Left cardiac atrium (tissue), 4 donors: Measurements from ENCODE around the gene PXYLP1. TPM values are rescaled to one million over a fixed set of nuclear protein-coding genes. Genes with fewer than 3 reads are reported as not detected.

ENCODE experiments used
- ATAC-seq, 2 donors: fragments of 200-7000 bp; cut with Tn5 transposase; one replicate each; pipeline ENCODE4 v1.9.1; 2020; ENCODE audit warnings: mild to moderate bottlenecking in 2 of 2, moderate library complexity in 2 of 2
- DNase-seq: peaks from one replicate; pipeline ENCODE4 v3.0.0-alpha.2; 2020
- intact Hi-C, 2 donors: fragments of 100-400 bp; cut with DNase I; formaldehyde crosslinking; loops; one replicate each; pipeline versions ENCODE4 v1.14.1 to v1.15.1; 2022 to 2023
- total RNA-seq, 2 donors: library from RNA; stranded (reverse); fragmentation: NEBNext Ultra II Directional; extraction: Animal tissue kit (Norgen Biotek cat#: 25700); gene quantifications; one replicate each; pipeline ENCODE4 v1.2.1, GENCODE V29; 2021
- donor health status: DM: no; HTN: yes; CAD: no.
- donor health status: DM: no; HTN: yes; CAD: no; lungs with severe emphysema.
- donor health status: DM: yes; HTN: yes; CAD: no.
- donor health status: Dilated cardiomyopathy.

Gene PXYLP1
- total RNA-seq, 2 donors from 2014 or later = 5.6 to 10.8 TPM

DNA sequence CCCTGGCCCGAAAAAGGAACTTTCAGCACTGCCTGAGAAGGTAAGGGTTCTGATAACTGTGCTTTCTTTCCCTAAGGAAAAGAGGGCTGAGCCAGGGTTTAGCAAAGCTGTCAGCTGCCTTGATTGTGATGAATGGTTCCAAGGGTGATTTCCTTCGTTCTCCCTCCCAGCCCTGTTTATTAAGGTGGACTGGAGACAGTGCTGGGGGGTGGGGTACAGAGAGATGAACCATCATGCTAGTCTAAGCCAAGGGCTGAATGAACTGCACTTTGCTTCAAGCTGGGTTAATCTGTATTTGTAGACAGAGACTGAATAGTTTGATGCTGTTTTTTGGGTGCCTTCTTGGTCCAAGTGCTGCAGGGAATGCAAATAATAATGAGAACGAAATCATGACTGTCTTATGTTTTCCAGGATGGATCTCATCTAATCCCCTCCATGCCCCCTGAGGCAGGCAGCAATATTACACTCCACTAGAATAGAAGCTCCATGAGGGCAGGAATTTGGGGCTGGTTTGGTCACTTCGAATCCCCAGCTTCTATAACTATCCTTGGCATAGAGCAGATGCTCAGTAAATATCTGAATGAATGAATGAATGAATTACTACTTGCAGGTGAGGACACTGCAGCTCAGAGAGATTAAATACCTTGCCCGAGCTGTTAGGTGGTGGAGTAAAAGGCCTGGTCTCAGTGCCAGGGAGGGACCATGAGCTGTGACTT is 10.9 kb downstream of the PXYLP1 start:
- DNase-seq (no peak), ATAC-seq (peak in 1 of 2 donors; percentile 1)
- intact Hi-C loops = no loop called here

DNA sequence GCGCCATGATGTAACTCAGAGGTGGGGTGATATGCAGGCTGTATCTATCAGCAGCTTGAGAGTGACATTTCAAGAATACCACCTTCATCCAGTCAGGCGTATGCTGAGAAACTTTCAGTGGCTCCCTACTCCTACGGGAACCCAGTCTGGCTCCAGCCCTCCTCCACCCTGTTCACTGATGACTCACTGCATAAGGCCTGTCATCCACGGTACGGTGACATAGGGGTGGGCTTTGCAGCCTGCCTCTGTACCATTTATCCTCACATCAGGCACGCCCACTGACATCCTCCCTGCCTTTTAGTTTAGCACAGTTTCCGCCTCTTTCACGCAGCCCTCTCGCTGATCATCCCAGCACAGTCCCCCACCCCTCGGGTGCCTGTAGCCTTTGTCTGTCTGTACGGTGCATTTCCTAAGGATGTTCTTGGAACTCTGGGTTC is 11.7 kb downstream of the PXYLP1 start:
- peak in 1 of 2 donors; percentile 65 for ATAC-seq
- intact Hi-C loops = no loop called here
- DNase-seq = no peak

DNA sequence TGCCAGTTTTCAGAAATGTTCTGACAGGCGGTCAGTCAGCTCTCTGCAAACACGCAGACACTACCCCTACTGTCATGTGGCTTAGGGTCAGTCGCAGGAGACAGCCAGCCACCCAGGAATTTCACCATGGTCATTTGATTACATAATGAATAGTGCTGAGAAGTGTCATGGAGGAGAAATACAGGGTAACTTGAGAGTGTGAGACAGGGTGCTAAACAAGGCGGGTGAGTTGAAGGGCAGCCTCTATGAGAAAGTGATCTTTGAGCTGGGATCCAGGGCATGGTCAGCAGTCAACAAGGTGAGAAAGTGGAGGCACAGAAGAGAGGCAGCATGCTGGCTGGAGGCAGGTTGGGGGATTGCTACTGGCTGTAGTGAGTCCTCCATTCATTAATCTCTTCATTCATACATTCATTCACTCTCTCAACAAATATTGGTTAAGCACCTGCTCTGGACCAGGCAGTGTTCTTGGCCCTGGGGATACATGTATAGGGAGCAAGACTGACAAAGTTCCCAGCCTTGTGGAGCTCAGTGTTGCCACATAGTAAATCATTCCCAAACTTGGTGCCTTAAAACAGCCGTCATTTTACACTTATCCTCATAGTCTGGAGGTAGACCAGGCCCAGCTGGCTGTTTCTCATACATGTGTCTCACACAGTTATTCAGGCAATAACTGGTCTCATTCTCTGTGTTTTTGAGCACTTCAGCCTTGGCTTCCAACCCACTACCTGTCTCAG is 14.8 kb downstream of the PXYLP1 start:
- DNase-seq (no peak), ATAC-seq (no peak)
- intact Hi-C loops = no loop called here

DNA sequence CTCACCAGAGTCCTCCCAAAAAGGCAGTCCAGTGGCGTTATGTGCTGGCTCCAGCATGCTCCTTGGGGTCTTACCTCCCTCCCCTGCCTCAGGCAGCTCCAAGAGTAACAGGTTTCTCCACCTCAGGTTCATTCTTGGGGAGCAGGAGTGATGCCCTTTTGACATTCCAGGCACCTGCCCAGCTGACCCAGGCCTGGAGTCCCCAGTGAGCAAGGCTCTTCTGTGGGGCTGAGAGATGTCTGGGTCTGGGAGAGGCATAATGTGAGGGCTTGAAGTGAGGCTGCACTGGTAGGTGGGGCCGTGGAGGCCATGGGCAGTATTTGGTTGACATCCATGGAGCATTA is 15.3 kb downstream of the PXYLP1 start:
- DNase-seq (no peak), ATAC-seq (no peak)
- intact Hi-C loops = no loop called here

DNA sequence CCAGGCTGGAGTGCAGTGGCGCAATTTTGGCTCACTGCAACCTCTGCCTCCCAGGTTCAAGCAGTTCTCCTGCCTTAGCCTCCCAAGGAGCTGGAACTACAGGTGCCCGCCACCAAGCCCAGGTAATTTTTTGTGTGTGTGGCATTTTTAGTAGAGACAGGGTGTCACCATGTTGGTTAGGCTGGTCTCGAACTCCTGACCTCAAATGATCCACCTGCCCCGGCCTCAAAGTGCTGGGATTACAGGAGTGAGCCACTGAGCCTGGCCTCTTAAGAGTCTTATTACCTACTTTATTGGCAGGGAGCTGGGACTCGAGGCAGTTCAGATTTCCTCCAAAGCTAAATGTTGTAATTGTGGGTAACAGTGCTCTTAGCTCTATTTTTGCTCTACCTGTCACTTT is 16.4 kb downstream of the PXYLP1 start:
- intact Hi-C loops = no loop called here
- DNase-seq = no peak
- ATAC-seq = no peak

DNA sequence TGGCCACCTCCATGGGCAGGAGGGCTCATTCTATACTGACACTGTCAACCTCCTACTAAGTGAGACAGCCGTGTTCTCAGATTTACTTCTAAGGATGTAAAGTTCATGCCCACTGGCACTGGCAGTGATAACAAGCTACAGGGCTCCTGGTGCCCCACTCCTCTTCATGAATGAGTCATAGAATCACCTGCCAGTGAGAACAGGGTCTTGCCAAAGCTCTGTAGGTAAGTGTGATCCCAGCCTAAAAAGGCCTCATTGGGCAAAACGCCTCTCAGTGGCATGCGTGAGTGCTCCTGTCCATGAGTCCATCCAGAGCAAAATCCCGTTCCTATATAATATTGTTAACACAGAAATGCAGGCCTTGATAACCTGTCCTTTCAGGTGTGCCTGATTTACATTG is 17.4 kb downstream of the PXYLP1 start:
- ATAC-seq (no peak), DNase-seq (no peak)
- intact Hi-C loops = no loop called here

DNA sequence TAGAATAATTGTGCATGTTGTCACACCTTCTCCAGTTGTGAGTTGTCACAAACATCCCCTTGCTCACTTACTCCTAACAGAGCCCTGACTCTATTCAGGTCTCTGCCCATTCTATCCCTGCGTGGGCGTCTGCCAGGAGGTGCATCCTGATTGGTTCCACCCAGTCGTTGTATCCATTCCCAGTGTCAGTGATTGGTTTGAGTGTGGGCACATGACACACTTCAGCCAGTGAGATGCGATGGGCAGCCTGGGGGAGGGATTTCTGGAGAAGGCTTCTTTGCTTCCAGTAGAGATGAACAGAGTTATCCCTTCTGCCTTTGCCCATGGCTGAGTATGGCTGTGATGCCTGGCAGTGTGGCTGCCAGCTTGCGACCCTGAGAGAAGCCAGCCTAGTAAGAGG is 18.7 kb downstream of the PXYLP1 start:
- intact Hi-C loops = no loop called here
- DNase-seq = no peak
- ATAC-seq = no peak

DNA sequence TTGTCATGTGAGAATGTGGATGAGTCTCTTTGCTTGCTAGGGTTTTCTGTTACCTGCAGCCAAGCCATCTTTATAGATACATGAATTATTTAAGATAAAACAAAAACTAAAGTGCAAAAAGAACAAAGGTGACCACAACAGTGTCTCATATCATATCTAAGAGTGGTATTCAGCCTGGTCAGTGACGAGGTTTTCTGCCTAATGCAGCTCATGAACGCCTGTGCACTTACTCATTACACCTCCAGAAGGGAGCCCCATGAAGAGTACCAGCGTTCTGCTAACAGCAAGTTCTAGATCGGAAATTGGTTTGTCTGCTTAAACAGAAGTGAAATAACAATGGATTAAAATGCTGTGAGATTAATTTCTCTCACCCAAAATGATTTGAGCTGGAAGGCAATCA is 19.2 kb downstream of the PXYLP1 start:
- intact Hi-C loops = no loop called here
- DNase-seq (no peak), ATAC-seq (no peak)

DNA sequence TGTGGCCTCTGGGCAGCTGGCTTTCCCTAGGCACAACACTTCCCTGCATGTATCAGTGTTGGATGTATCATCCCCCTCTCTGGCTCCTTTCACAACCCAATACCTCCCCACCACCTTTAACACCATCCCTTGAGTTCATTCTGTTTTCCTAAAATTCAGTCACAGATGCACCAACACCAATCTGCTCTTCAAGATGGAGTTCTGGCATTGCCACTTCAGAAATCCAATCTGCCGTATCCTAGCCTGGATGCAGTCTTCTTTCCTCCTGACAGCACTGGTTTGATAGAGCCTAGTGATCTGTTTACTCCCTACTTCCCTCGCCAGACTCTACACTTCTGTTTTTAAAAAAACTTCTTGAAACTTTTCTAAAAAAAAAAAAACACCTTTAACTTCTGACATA is 21.7 kb downstream of the PXYLP1 start:
- no peak for DNase-seq
- no peak for ATAC-seq
- intact Hi-C loops = no loop called here

DNA sequence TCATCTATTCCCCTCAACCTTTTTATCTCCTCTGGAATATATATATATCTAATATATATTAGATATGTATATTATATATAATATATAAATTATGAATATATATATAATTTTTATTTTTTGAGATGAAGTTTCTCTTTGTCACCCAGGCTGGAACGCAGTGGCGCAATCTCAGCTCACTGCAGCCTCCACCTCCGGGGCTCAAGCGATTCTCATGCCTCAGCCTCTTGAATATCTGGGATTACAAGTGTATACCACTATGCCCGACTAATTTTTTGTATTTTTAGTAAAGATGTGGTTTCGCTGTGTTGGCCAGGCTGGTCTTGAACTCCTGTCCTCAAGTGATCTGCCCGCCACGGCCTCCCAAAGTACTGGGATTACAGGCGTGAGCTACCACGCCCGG is 22.2 kb downstream of the PXYLP1 start:
- ATAC-seq (no peak), DNase-seq (no peak)
- intact Hi-C loops = no loop called here

DNA sequence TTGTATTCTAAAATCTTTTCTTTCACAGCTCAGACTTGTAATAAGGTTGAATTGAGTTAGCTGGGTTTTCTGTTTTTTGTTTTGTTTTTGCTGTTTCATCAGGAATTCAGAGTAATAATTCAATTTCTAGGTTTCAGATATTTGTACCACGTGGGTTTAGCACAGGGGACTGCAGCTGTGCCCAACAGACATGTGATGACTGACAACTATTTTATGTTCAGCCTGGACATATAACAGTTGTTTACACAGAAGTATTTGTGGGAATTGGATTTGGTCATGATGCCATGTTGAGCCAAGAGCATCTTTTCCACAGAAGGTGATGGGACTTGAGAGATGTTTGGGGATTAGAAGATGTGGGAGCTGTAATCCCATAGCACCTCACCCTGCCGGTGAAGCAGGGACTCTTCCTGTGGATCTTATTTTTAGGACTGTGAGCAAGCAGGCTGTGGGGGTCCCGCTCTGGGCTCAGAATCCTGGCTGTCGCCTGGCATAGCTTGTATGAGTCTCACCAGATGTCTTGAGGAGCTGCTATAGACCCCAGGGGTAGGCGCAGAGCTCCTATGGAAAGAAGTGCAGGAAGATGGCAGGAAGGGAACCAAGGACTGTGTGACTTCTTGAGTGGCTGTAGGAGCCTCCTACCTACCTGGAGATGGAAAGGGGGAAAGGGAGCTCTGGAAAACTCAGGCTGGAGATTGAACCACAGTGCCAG is 23.7 kb downstream of the PXYLP1 start:
- no peak for ATAC-seq
- intact Hi-C loops = no loop called here
- DNase-seq = no peak

DNA sequence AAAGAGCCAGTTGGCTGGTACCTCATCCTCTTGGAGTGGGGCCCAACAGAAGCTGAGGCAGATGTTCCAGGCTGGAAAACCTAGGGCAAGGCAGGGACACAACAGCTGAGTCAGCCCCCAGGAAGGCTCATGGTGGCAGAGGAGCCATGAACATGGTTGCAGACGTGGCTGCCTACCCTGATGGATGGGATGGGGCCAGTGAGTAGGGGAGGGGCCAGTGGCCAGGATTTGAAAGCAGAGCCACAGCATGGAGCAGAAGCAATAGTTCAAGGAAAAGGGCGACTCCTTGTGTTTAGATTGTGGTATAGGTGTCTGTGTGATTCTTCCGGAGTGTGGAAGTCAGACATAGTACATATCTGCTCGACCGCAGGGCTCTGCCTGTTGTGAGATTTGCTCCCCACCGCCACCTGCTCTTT is 24.2 kb downstream of the PXYLP1 start:
- DNase-seq = no peak
- peak; percentile 53 to 72 for ATAC-seq
- intact Hi-C loops = no loop called here

DNA sequence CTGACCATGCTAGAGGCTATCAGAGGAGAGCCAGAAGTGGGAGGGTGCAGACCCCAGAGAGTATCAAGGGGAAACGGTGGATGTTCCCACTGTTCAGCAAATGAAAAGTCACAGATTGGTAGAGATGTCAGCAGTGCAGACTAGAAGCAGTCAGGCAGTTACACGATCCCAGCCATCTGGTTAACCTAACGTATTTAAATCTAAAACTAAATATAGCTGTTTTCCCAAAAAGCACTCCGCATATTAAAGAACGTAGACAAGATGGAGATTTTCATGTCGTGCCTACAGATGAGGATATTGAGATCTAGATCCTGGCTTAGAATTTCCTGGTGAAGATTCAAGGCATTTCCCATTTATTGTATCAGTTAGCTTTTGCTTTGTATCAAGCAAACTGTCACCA is 25.2 kb downstream of the PXYLP1 start:
- ATAC-seq = no peak
- DNase-seq = no peak
- intact Hi-C loops = no loop called here

DNA sequence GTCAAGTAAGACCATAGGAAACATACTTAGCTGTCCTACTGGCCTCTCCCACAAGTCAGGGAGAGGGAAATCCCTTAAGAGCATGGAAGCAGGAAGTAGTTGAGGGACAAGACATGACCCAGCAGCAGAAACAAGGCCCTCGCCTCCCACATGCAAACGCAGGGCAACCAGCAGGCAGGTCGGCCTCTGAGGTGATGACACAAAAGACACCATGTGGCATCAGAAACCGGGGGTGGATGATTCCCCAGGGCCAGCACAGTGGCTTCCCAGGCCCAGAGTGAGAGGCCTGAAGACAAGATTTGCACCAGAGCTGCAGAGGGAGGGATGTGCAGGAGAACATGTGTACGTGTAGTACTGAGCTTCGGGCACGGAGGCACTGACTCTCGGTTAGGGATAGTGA is 26.3 kb downstream of the PXYLP1 start:
- intact Hi-C loops = no loop called here
- no peak for DNase-seq
- ATAC-seq = no peak

DNA sequence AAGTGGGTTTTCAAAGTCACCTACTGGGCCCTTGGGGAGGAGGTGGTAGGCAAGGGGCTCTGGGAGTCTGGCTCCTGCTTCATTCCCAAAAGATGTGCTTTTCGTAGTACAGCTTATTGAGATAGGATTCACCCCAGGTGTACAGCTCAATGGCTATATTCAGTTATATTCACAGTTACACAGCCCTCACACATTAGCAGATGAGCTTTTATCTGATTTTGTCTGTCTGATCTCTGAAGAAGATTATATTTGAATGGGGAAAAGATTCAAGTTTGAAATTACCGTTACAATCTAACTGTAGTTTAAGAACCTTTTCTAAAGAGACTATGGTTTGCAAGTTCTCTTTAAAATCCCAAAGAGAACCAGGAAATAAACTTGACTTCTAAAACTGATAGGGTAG is 27.3 kb downstream of the PXYLP1 start:
- ATAC-seq (no peak), DNase-seq (no peak)
- intact Hi-C loops = no loop called here

DNA sequence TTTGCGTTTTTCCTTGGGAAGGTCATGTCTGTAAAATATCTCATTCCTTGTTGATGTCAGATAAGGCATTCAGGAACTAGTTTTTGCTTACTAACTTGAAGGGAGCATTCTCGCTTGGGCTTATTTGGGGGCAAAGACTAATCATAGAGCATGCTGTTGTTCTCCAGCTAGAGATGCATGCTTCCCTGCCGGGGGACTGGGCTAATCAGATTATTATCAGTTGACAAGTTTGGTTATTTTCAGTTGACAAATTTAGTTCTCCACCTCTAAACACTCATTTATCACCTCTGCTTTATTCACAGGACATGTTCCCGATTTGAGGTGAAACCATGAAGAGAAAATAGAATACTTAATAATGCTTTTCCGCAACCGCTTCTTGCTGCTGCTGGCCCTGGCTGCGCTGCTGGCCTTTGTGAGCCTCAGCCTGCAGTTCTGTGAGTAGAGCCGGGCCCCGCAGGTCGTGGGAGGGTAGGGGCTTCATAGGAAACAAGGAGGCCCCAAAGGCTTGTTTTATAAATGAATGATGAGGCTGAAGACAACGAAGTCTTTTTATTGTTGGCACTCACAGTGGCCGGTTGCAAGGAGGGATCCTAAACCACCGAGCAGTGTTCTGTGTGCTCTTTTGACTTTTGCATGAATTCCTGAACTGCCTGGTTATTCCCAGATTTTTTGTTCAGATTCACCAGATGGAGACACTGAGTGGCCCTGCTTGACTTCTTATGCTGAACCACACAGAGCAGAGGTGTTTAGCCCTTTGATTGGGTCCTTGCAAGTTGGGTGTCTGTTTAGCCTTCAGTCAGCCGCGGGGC is 28.4 kb downstream of the PXYLP1 start:
- ATAC-seq (no peak), DNase-seq (no peak)
- intact Hi-C loops = no loop called here

DNA sequence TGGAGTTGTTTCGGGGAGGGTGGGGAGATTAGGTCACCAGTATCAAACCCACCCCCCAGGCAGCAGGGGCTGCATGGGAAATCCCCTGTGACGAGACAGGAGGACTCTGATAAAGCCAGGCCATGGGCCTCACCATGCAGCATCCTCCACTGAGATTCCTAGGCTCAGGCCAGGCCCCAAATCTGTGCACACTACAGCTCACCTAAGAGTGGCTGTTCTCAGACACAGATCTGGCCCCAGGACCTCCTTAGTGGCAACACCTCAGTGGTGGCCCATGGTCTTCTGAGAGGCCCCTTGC is 29.0 kb downstream of the PXYLP1 start:
- DNase-seq (no peak), ATAC-seq (no peak)
- intact Hi-C loops = no loop called here

DNA sequence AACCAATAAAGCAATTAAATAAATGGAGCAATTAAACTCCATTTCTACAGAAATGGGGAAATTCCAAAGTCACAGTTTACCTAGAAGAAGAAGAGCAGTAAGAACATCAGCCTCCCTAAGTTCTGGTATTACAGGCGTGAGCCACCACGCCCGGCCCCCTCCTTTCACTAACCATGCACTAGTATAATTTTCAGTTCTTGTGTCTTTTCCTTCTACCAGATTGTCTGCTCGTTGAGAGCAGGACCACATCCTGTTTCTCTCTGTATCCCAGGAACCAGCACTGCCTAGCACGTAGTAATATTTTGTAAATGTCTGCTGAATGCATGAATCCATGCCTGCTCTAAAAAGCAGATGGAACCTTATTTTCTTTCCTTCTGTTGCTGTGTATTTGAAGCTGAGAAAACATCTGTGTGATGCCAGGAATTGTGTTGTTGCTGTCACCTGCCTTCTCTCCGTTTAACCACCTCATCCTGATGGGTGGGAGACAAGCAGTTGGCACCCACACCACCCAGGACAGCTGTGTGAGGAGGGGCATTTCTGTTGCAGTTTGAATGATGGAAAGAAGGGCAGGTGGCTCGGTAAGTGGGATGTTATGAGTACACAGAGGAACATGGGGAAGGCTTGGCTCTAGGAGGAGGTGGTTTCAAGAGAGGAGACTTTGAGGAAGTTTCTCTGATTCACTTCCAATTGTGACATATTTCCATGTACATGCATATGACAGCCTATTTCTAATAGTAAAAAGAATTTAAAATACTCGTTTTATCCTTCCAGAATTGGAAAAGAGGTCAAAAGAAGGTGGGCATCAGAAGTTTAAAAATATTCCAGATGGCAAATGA is 30.1 kb downstream of the PXYLP1 start:
- DNase-seq = no peak
- ATAC-seq = no peak
- intact Hi-C loops = no loop called here

DNA sequence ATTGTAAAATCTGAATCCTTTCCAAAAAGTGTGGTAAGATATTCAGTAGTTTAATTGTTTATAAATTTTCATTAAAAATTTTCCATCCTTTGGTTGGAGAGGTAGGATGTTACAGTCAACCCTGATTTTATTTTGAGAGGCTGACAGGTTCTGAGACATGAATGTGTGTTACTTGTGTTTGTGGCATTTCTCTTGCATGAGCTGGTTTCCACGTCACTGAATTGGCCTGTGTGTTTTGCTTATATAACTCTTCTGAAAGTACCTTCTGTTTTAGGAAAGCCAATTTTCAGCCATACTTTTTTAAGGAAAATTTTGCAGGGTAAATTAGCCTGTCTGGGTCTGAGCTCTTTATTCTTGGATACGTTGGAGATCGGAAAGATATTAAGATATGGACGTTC is 30.7 kb downstream of the PXYLP1 start:
- ATAC-seq (no peak), DNase-seq (no peak)

More for the DNA sequence above, 30.7 kb downstream of the PXYLP1 start:
- intact Hi-C loops = no loop called here
